CD4-positive, alpha-beta T cell treated with Interleukin-17A for 4 hours (primary cell): ENCODE results near the gene CLNS1A.
A peak's percentile ranks its signal among the peaks of the same experiment; 100 is the strongest.
"Not testable (repeated sequence)": the region's sequence is repeated elsewhere in the genome, so short reads cannot be mapped to it uniquely, and the experiment has no call there.

Experiments used
- DNase-seq: peaks from one replicate; pipeline ENCODE4 v3.0.0-alpha.2; 2020; ENCODE audit warnings: mixed read lengths

The CLNS1A gene

GRCh38 chr11:77637345-77638165 is at the start of gene CLNS1A:
Gene CLNS1A (minus strand): TSS chr11:77637794. CDS start chr11:77637714, 80 bp downstream.
- peak; percentile 81 for DNase-seq

- DNase-seq = no peak
Observed at GRCh38 chr11:77687088-77687487, 49.5 kb upstream of the CLNS1A start.

GRCh38 chr11:77677138-77677537 is 39.5 kb upstream of the CLNS1A start:
- DNase-seq = no peak

GRCh38 chr11:77672264-77672663 is 34.7 kb upstream of the CLNS1A start:
- no peak for DNase-seq

- no peak for DNase-seq
Observed at GRCh38 chr11:77669848-77670511, 32.4 kb upstream of the CLNS1A start.

GRCh38 chr11:77668760-77669159 is 31.2 kb upstream of the CLNS1A start:
- no peak for DNase-seq

- no peak for DNase-seq
Observed at GRCh38 chr11:77665240-77665965, 27.8 kb upstream of the CLNS1A start.

- DNase-seq = no peak
Observed at GRCh38 chr11:77661670-77662069, 24.1 kb upstream of the CLNS1A start.

- no peak for DNase-seq
Observed at GRCh38 chr11:77660947-77661346, 23.4 kb upstream of the CLNS1A start.

GRCh38 chr11:77658213-77659013 is 20.8 kb upstream of the CLNS1A start:
- DNase-seq = no peak

- DNase-seq = no peak
Observed at GRCh38 chr11:77656362-77656761, 18.8 kb upstream of the CLNS1A start.

GRCh38 chr11:77654770-77655434 is 17.3 kb upstream of the CLNS1A start:
- DNase-seq = no peak

GRCh38 chr11:77650123-77650522 is 12.5 kb upstream of the CLNS1A start:
- DNase-seq = no peak

- DNase-seq = no peak
Observed at GRCh38 chr11:77647654-77648305, 10.2 kb upstream of the CLNS1A start.

- DNase-seq = no peak
Observed at GRCh38 chr11:77644887-77645286, 7.3 kb upstream of the CLNS1A start.

GRCh38 chr11:77642228-77642627 is 4.6 kb upstream of the CLNS1A start:
- no peak for DNase-seq

- DNase-seq = no peak
Observed at GRCh38 chr11:77636731-77637344, 756 bp downstream of the CLNS1A start.

- not testable (repeated sequence) for DNase-seq
Observed at GRCh38 chr11:77633926-77634325, 3.7 kb downstream of the CLNS1A start.

- DNase-seq = no peak
Observed at GRCh38 chr11:77630157-77630710, 7.4 kb downstream of the CLNS1A start.

GRCh38 chr11:77619576-77620198 is 17.9 kb downstream of the CLNS1A start:
- peak; percentile 12 for DNase-seq
